Hippocampal formation (tissue), 2 donors: ENCODE measurements around the gene RPL35.

ENCODE experiments used
- DNase-seq, 2 donors: peaks; one replicate each; lab custom pipeline; 2025; lab: John Stamatoyannopoulos, UW

Gene RPL35

DNA sequence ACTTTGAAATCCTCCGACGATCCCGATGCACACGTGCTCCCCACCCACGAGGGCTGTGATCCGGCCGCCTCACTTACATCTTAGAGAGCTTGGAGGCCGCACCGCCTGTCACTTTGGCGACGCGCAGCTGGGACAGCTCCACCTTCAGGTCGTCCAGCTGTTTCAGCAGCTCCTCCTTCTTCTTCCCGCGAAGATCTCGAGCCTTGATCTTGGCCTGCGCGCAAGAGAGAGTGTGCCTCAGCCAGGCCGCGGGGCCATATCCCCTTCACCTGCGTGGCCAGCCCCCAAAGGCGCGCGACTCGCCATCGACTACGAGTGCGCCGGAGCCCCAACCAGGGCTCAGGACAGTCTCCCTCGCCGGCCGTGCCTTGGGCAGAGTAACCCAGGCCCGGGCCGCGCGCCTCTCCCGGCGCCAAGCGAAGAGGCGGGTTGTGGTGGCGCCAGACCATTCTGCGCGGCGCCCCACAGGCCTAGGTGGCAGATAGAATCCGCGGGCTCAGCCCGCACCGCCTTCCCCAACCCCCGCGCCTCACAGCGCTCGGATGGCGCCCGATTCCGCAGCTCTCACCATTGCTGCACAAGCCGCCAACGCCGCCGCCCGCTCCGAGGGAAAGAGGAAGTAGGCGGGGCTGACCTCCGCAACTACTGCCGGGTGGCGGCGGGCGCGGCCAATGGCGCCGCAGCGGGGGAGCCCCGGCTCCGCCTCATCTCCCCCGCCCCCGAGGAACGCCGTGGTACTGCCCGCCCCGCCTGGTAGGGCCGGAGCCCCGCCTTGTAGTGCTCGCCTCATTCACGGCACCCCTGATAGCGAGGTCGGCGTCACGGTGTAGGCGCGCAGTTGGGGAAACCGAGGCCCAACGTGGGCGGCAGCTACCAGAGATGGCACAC, at the start of gene RPL35, which contains the start of gene ARPC5L:
Gene RPL35, minus strand, starts transcription at position 616 of the 888 bp plus-strand sequence. Its CDS starts 45 bp downstream, at position 571.
Gene ARPC5L, plus strand, starts transcription at position 789 of the 888 bp plus-strand sequence. CDS start 7,161 bp downstream, outside the sequence.
- peak; percentile 88 to 93 for DNase-seq

DNA sequence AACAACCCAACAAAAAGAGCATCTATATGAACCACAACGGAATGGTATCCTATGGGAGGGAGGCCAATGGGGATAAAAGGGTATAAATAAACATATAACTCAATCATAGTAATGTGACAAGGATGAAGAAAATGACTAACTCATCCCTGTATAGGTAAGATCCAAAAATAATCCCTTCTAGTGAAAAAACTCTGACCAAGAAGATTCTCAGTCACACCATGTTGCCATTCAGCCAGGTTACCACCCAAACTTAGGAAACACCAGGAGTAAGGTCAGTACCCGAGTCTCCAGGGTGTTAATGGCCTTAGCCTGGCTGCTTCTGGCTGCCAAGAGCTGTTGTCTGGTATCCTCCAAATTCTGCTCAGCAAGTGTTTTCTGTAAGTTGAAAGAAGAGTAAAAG, 46.3 kb upstream of the RPL35 start:
- no peak for DNase-seq

DNA sequence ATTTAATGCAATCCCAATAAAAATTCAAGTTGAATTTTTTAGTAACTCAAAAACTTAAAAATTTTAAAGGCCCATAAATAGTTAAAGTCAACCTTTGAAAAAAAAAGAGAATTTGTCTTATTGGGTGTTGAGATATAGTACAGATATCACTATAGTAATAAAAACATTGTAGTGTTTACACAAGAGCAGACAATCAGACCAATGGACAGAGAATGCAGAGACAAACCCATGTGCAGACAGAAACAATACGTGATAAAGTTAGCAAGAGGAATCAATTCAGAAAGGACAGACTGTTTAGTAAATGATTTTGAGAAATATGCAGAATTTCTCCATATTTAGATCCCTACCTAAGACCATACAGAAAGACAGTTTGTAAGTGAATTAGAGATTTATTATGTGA, 45.2 kb upstream of the RPL35 start:
- DNase-seq: no peak

DNA sequence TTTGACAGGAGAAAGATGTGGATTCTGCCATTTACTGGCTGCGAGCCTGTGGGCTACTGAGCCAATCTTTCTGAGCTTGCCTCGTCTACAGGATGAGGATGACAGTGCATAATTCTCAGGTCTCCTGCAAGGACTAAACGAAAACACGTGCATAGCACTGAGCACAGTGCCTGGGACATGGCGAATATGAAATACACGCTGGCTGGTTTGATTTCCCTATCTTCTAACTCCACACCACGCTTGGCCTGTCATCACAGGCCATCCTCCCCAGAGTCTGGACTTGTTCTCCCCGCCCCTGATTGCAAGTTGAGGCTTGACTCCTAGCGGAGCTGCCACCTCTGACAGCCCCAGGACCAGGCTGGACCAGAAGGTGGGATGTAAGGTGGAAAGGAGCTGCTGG, 38.1 kb upstream of the RPL35 start:
- no peak for DNase-seq

DNA sequence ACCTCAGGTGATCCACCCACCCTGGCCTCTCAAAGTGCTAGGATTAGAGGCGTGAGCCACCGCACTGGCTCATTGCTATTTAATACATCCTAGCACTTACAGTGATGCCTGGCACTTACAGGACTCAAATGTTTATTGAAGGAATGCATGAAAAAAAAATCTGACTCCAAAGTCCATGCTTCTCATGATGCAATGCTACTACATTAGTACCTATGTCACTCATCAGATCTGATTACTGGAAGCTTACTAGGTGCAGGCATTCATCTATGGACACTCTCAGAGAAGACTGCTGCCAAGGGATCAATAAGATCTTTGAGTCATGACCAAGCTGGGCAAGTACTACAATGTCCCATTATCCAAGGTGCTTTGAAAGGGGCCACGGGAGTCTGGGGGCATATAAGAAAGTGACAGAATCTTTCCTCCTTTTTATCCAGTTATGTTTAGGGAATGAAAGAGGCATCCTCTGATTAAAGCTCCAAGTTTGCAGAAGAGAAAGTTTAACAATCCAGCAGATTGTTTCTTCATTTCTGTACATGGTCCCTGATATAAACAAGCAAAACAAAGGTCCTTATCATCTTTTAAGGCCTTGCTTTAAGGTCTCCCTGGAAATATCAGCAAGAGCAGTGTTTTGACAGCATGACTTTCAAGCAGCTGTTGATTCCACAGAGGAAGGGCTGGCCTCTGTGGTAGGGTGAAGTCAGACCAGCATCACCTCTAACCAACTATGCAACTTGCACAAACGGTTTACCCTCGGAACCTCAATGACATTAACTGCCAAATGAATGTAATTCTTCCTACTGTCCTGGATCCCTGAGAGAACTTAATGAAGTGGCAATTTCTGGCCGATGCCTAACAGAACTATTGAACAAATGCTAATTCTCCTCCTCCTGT, 36.1 kb upstream of the RPL35 start:
- DNase-seq: no peak

DNA sequence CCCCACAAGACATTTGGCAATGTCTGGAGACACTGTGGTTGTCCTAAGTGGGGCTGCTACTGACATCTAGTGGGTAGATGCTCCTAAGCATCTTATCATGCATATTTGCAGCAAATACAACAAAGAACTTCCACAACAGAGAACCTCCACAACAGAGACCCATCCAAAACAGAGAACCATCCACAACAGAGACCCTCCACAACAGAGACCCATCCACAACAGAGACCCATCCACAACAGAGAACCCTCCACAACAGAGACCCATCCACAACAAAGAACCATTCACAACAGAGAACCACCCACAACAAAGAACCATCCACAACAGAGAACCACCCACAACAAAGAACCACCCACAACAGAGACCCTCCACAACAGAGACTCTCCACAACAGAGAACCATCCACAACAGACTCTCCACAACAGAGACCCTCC, 33.0 kb upstream of the RPL35 start:
- peak in 1 of 2 donors; percentile 54 for DNase-seq

DNA sequence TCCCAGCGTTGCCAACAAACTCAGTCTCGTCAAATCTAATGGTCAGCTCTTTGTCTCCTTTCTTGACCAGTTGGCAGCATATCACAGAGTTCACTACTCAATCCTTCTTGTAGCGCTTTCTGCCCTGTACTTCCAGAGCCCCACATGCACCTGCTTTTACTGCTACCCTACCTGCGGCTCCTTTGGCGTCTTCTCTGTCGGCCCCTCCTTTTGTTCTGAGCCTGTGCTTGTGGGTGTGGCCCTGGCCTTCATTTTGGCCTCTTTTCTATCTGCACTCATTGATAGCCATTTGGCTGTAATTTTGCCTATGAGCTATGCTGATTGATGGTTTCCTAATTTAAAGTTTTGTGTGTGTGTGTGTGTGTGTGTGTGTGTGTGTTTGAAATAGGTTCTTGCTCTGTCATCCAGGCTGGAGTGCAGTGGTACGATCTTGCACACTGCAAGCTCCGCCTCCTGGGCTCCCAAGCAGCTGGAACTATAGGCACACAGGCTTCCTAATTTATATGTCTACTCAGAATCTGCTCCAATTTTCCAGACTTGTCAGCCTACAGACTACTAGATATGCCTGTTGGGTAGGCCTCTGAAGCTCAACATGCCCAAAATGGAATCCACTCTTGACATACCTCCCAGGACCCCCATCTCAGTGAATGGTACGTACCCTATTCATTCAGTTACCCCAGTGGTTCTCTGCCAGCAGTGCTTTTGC, 32.4 kb upstream of the RPL35 start:
- DNase-seq: no peak

DNA sequence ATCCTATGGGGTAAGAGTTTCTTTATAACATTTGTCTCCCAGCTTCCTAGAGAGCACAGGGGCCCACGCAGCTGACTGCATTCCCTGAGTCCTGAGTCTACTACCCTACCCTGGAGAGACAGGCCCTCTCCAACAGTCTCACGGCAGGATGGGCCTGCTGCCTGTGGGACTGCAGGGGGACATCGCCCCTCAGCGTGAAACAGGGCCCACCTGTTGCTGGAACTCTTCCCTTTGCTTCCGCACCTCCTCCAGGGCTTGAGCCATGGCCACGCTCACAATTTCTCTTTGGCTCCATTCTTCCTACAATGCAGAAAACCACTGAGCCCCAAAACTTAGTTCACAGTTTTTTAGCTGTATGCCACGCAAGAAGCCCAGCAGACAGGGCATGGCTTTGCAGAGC, 28.4 kb upstream of the RPL35 start:
- no peak for DNase-seq

DNA sequence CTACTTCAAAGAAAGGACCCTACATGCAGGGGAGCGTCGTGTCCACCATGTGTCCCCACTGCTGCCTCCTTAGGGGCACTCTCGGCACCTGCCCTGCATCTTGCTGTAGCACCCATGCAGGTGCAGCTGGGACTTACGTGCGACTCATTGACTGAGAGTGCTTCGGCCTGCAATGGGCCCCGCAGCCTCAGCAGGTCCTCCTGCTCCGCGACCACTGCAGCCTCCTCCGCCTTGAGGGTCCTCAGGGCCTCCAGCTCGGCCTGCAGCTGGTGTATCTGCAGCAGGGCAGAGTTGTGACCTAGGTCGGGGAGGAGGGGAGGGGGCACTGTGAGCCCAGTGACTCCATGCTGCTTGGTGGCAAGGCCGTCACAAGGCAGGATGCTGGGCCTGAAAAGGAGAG, 27.2 kb upstream of the RPL35 start:
- DNase-seq: no peak

DNA sequence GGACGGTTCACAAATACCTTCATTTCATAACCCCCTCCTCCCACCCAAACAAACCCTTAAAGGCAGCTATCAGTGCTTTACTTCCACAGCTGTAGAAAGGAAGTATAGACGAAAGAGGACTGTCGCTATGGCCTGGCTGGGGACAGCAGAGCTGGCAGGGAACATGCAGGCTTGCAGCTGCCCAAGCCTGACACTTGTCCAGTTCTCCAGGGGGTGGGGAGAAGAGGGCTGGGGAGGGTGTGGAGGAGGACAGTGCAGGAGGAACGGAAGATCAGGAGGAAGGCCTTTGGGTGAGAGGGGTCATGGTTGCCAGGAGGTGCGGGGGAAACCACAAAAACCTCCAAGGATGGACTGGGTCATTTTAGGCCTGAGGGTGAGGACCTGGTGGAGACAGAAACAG, 26.1 kb upstream of the RPL35 start:
- DNase-seq: no peak

DNA sequence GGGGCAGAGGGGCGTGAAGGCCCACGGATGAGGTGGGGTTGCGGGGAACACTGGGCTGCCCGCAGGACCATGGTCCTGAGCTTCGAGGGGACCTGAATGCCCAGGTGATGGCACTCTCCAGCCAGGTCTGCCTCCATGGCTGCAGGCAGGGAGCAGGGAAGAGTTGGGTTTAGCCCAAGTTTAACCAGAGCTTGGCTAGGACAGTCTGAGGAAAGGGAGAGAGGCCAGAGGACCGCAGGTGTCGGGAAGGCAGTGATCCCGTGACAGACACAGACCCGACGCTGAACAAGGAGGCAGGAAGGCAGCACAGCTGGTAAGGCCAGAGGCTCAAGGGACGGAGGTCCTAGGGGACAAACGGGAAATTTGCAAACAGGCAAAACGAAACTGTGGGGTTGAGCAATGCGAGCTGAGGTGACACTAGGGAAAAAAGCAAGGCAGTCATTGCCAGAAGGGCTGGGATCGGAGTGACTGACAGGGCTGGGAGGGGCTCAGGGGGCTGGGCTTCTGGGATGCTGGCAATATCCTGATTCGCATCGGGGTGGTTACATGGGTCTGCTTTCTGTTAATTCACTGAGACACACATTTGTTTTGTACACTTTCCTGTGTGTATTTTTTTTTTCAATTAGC, 25.2 kb upstream of the RPL35 start:
- no peak for DNase-seq

DNA sequence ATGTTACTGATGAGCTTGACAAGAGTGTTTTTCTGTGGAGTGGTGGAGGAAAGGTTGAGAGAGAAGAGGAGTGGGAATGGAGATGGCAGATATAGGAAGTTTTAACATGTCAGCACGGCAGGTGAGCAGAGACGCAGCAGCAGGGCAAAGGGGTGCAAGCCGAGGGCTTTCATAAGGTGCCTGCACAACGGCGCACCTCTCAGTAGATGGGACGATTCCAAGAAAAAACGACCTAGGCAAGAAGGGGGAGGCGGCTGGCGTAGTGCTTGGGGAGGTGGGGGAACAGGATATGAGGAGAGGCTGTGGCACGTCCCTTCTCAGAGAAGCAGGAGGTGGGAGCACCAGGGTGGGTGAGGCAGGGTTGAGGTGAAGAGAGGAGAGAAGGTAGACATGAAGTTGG, 24.7 kb upstream of the RPL35 start:
- DNase-seq: no peak

DNA sequence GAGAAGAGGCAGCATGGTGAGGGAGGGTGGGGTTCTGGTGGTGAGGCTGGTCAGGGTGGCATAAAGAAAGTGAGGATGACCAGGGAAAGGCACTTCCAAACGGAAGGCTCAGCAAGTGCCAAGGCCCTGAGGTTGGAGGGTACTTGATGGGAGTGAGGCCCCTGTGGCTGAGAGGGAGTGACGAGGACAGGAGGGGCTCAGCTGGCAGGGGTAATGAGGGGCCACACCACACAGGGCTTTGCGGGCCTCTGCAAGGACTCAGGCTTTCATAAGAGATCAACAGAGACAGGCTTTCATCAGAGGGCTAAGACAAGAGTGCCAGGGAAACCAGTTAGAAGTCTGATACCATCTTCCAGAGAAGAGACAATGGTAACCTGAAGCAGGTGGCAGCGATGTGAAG, 23.8 kb upstream of the RPL35 start:
- DNase-seq: no peak

DNA sequence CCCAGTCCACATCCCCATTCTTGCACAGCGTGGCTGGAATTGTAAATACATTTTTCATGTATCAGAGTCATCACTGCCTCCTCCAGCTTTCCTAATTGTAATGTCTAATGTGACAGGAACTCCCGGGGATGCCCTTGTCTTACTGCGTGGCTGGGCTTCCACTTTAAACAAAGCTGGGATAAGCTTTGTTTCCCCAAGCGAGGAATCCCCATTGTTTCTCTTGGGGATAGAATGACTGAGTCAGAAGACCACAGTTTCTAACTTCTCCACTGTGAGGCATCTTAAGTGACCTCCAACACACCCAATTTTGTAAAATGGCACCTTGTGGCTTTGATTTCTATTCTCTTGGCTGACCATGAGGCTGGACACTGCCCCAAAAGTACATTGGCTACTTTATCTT, 22.6 kb upstream of the RPL35 start:
- no peak for DNase-seq

DNA sequence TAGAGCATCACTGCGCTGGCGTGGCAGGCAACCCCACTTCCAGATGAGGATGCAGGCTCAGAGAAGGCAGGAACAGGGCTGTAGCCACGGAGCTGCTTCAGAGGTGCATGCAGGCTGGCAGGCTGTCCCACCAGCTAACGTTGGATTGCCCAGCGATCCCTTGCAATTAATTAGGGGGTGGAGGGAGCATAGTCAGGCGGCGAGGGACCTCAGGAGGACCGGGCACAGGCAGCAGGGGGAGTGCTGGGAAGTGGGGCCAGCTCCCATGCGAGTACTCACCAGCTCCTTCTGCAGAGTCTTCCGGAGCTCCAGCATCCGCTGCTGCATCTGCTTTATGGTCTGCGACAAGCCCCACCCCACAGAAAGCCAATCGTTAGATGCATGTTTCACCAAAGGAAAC, 20.5 kb upstream of the RPL35 start:
- no peak for DNase-seq

DNA sequence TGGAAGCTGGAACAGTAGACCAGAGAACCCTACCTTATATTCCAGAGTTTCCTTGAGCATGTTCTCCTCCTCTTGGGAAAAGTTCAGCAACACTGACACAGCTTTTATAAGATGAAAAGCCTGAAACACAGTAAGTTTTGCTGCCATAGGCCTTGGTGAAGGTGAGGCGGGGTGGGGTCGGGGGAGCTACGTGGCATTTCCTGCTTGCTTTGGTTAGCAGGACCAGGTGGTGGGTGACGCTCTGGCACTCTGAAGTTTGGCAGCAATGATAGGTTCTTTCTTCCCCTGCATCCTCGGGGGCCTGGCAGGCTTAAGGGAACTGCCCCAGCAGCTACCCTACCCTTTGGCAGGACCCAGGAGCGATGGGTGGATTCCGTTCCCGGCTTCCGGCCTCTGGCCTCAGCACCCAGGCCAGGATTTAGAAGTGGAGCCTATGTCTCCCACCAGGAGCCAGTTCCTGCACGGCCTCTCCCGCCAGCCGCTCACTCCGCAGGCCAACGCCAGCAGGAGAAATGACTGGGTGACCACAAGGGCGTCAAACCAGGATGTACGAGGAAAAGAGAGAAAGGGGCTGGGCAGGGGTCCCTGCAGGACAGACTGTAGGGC, 19.5 kb upstream of the RPL35 start:
- DNase-seq: no peak

DNA sequence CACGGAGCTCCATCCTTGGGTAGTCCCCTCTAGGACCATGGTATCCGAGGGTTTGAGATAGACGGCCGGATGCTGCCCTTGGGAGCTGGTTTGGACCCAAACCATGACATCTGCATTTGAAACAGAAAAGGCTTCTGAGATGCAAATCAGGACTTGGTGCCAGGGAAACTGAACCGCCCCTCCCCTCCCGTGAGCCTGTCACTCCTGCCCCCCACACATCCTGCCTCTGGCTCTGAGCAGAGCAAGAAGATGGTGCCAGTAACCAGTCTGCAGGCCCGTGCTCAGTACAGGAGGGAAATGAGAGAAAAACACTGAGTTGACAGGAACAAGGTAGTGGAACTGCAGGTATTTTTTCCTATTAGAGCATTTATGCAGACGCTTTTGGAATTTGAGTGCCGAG, 18.7 kb upstream of the RPL35 start:
- no peak for DNase-seq

DNA sequence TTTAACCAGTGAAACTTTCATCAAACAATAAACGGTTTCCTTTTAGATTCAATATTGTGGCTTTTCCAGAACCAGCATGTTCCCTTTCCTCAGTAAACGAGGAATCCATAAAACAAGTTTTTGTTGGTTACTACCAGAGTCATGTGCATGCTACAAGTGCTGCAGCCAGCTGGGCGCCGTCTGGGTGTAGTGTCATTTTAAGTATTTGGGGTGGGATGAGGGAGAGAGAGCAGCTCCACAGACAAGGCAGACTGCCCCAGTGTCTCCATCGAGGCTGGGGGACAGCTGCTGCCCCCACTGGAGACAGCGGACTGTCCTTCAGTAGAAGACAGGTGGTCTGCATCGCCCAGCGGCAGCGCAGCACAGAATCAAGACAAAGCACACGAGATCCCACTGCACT, 17.5 kb upstream of the RPL35 start:
- no peak for DNase-seq

DNA sequence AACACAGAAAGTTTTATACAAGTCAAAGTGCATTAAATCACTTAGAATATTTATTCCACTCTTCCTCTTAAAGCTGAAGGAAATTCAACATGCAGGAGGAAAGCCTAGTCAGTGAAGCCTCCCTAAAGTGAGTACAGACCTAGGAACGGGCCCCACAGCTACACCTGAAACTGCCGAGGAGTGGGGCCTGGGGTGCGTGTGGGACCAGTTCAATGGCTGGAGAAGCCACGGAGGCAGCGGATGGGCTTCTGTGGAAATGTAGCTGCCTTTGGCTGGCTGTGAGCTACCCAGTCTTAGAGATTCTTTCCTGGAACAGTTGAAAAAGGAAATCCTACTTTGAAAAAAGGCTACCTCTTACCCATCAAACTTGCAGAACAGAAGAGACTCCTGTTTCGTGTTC, 16.8 kb upstream of the RPL35 start:
- DNase-seq: no peak

DNA sequence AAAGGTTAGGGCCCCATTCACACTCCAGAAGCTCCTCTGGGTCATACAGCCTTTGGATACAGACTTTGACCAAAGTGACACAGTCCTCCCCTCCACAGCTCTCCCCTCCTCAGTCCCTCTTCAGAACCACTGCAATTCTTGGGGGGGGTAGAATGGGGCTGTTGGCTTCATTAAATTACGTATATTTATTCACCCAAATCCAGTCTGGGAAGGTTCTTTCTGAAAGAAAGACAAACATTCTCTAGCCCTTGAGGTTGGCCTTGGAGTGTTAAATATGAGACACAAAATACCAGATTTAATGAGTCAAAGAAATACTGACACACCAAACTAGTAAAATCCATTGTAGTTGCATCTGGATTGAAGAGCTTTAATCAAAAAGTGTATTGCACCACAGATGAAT, 16.3 kb upstream of the RPL35 start:
- DNase-seq: no peak
